ENCODE results near the gene MYL7.
"Not testable (repeated sequence)": the region's sequence is repeated elsewhere in the genome, so short reads cannot be mapped to it uniquely, and the experiment has no call there.

Gene MYL7

GRCh38 chr7:44141221-44141850 lies at the start of gene MYL7:
Gene MYL7, minus strand, starts transcription at chr7:44141332. Its CDS starts 27 bp downstream, at chr7:44141305.
- DNase-seq: no peak
- ATAC-seq: no peak

GRCh38 chr7:44189993-44190872 lies 49.1 kb upstream of the MYL7 start:
- no peak for DNase-seq
- no peak for ATAC-seq

- ATAC-seq (no peak), DNase-seq (no peak)
Measured at GRCh38 chr7:44189286-44189992, 48.3 kb upstream of the MYL7 start, which contains the start of gene GCK. Gene GCK, minus strand, starts transcription at chr7:44189439. Its CDS starts 486 bp downstream, at chr7:44188953.

- no peak for ATAC-seq
- no peak for DNase-seq
Measured at GRCh38 chr7:44188480-44189225, 47.5 kb upstream of the MYL7 start.

GRCh38 chr7:44187636-44188416 lies 46.7 kb upstream of the MYL7 start:
- DNase-seq (no peak), ATAC-seq (no peak)

GRCh38 chr7:44186736-44187135 lies 45.6 kb upstream of the MYL7 start:
- ATAC-seq: no peak

GRCh38 chr7:44185729-44186128 lies 44.6 kb upstream of the MYL7 start:
- ATAC-seq (no peak), DNase-seq (no peak)

More at GRCh38 chr7:44186736-44187135, 45.6 kb upstream of the MYL7 start:
- no peak for DNase-seq

GRCh38 chr7:44184873-44185446 lies 43.8 kb upstream of the MYL7 start:
- ATAC-seq: no peak

GRCh38 chr7:44184206-44184872 lies 43.2 kb upstream of the MYL7 start:
- ATAC-seq (no peak), DNase-seq (no peak)

More at GRCh38 chr7:44184873-44185446, 43.8 kb upstream of the MYL7 start:
- no peak for DNase-seq

GRCh38 chr7:44183386-44183785 lies 42.3 kb upstream of the MYL7 start:
- no peak for DNase-seq
- ATAC-seq: no peak

- DNase-seq: no peak
- ATAC-seq: no peak
Measured at GRCh38 chr7:44182827-44183226, 41.7 kb upstream of the MYL7 start.

GRCh38 chr7:44180631-44181030 lies 39.5 kb upstream of the MYL7 start:
- ATAC-seq (no peak), DNase-seq (no peak)

- DNase-seq (no peak), ATAC-seq (no peak)
Measured at GRCh38 chr7:44177570-44178131, 36.5 kb upstream of the MYL7 start.

- ATAC-seq (no peak), DNase-seq (no peak)
Measured at GRCh38 chr7:44176486-44176885, 35.4 kb upstream of the MYL7 start.

GRCh38 chr7:44175730-44176129 lies 34.6 kb upstream of the MYL7 start:
- ATAC-seq: no peak

GRCh38 chr7:44174694-44174948 lies 33.5 kb upstream of the MYL7 start:
- DNase-seq, ATAC-seq: not testable (repeated sequence)

More at GRCh38 chr7:44175730-44176129, 34.6 kb upstream of the MYL7 start:
- DNase-seq: no peak

GRCh38 chr7:44173911-44174693 lies 33.0 kb upstream of the MYL7 start:
- no peak for DNase-seq
- ATAC-seq: no peak

GRCh38 chr7:44172803-44173424 lies 31.8 kb upstream of the MYL7 start:
- DNase-seq: no peak
- no peak for ATAC-seq

- no peak for ATAC-seq
- no peak for DNase-seq
Measured at GRCh38 chr7:44172352-44172751, 31.2 kb upstream of the MYL7 start.
